Gastrocnemius medialis (tissue), 4 donors: ENCODE measurements around the gene CAMSAP2. TPM values are rescaled to one million over a fixed set of nuclear protein-coding genes. Genes with fewer than 3 reads are reported as not detected.

Source experiments
- ATAC-seq, 2 donors: fragments of 150-250 bp; one replicate each; pipeline ENCODE4 v1.9.1; 2016
- DNase-seq, 2 donors: peaks; one replicate each; pipeline ENCODE4 v3.0.0-alpha.2; 2019
- H3K27ac ChIP-seq, 4 donors: fragments of 200-600 bp; sonication (generic); 1 replicate in 1 of 4; 2 replicates in 3 of 4; pipeline ENCODE4 v1.5.1; 2016 to 2018; ENCODE audit warnings: mild to moderate bottlenecking in 2 of 4, moderate library complexity in 1 of 4
- H3K27me3 ChIP-seq, 3 donors: fragments of 200-600 bp; sonication (generic) in 2 of 3; 1 replicate in 1 of 3; 2 replicates in 2 of 3; pipeline versions ENCODE4 v1.5.1 to v1.6.0; 2016 to 2019; ENCODE audit warnings: mild to moderate bottlenecking in 1 of 3, moderate library complexity in 1 of 3
- H3K36me3 ChIP-seq, 2 donors: fragments of 200-600 bp; sonication (generic) in 1 of 2; one replicate each; pipeline ENCODE4 v1.5.1; 2017 to 2018
- H3K4me1 ChIP-seq, 2 donors: fragments of 200-600 bp; sonication (generic) in 1 of 2; one replicate each; pipeline ENCODE4 v1.5.1; 2016 to 2017; ENCODE audit warnings: mild to moderate bottlenecking in 2 of 2
- H3K4me3 ChIP-seq, 4 donors: fragments of 200-600 bp; sonication (generic) in 3 of 4; 1 replicate in 1 of 4; 2 replicates in 3 of 4; pipeline ENCODE4 v1.5.1; 2016 to 2019; ENCODE audit warnings: mild to moderate bottlenecking in 2 of 4
- H3K9me3 ChIP-seq, 3 donors: fragments of 200-600 bp; sonication (generic) in 2 of 3; 1 replicate in 1 of 3; 2 replicates in 2 of 3; pipeline ENCODE4 v1.5.1; 2016 to 2019
- CTCF ChIP-seq, 5 experiments: fragments of 450-650 bp in 3 of 5; fragments of 200-600 bp in 2 of 5; sonication (generic) in 2 of 5; IDR thresholded peaks in 4 of 5; conservative IDR thresholded peaks in 1 of 5; 1 replicate in 4 of 5; 2 replicates in 1 of 5; pipeline ENCODE4 v1.5.1; 2016 to 2019; ENCODE audit warnings: antibody characterized with exemption in 5 of 5, mild to moderate bottlenecking in 3 of 5, moderate library complexity in 3 of 5
- POLR2A ChIP-seq, 2 donors: fragments of 450-650 bp; IDR thresholded peaks; one replicate each; pipeline ENCODE4 v1.6.1; 2017; ENCODE audit warnings: antibody characterized with exemption in 2 of 2, mild to moderate bottlenecking in 2 of 2, moderate library complexity in 2 of 2
- in situ Hi-C, 4 donors: fragments of 200-750 bp; cut with MboI; loops; one replicate each; pipeline versions ENCODE4 v1.15.0 to v1.8.0; 2017; ENCODE audit warnings: low sequenced_read_pairs in 4 of 4
- intact Hi-C: fragments of 100-400 bp; cut with DNase I; formaldehyde crosslinking; loops from one replicate; pipeline ENCODE4 v1.15.1; 2023; ENCODE audit warnings: low total_unique reads
- total RNA-seq, 4 donors: library from RNA; depleted of rRNA; stranded (reverse); fragments of >200 nt; gene quantifications; one replicate each; pipeline versions ENCODE4 v1.1.0 to v1.2.3, GENCODE V29; 2016

The CAMSAP2 gene
- total RNA-seq, 4 donors from 2014 or later, result 39.3 to 63.9 (median 54.2) TPM

- intact Hi-C loops (no loop called here), in situ Hi-C loops (no loop called here)
- H3K27ac ChIP-seq, result no peak overlapping the region
- H3K4me3 ChIP-seq, result no peak overlapping the region
- ATAC-seq, result no peak
- H3K27me3 ChIP-seq, result no peaks in the 10 kb centered on the region
- no peaks in the 10 kb centered on the region for H3K36me3 ChIP-seq
- DNase-seq, result no peak
- H3K9me3 ChIP-seq, result no peaks in the 10 kb centered on the region
- no peaks in the 10 kb centered on the region for H3K4me1 ChIP-seq
- TF ChIP-seq POLR2A (IDR thresholded peaks at IDR 0.05) (no peak), CTCF (IDR thresholded peaks at IDR 0.05 in 4 of 5, conservative IDR thresholded peaks at IDR 0.05 in 1 of 5) (no peak)
These were observed 169.6 kb downstream of the CAMSAP2 start for GRCh38 chr1:200908191-200908868.

- Histone ChIP-seq H3K4me3 (no peak overlapping the region), H3K9me3 (no peaks in the 10 kb centered on the region), H3K27me3 (no peaks in the 10 kb centered on the region), H3K4me1 (no peaks in the 10 kb centered on the region), H3K36me3 (no peaks in the 10 kb centered on the region), H3K27ac (no peak overlapping the region)
- DNase-seq (no peak), ATAC-seq (no peak)
- in situ Hi-C loops, result no loop called here
- intact Hi-C loops, result no loop called here
- no peak for TF ChIP-seq POLR2A (IDR thresholded peaks at IDR 0.05)
- TF ChIP-seq CTCF (IDR thresholded peaks at IDR 0.05 in 4 of 5, conservative IDR thresholded peaks at IDR 0.05 in 1 of 5), result no peak
These were observed 170.4 kb downstream of the CAMSAP2 start for GRCh38 chr1:200909071-200909470.

GRCh38 chr1:200909757-200910239 is 171.1 kb downstream of the CAMSAP2 start:
- in situ Hi-C loops (no loop called here), intact Hi-C loops (no loop called here)
- Histone ChIP-seq H3K36me3 (no peaks in the 10 kb centered on the region), H3K4me3 (no peak overlapping the region), H3K27ac (no peak overlapping the region), H3K9me3 (no peaks in the 10 kb centered on the region), H3K4me1 (no peaks in the 10 kb centered on the region), H3K27me3 (no peaks in the 10 kb centered on the region)
- ATAC-seq (no peak), DNase-seq (no peak)
- TF ChIP-seq POLR2A (IDR thresholded peaks at IDR 0.05) (no peak), CTCF (IDR thresholded peaks at IDR 0.05 in 4 of 5, conservative IDR thresholded peaks at IDR 0.05 in 1 of 5) (no peak)

Other genes with a start within 250 kb of the CAMSAP2 start
- under 1 TPM; 0.03 to 0.19 (median 0.07) TPM for gene KIF14, start 118.1 kb upstream of the CAMSAP2 start, total RNA-seq
- 10 to 100 TPM; 36.7 to 52.7 (median 39.5) TPM for gene DDX59, start 69.0 kb upstream of the CAMSAP2 start, total RNA-seq
- gene GPR25, start 134.1 kb downstream of the CAMSAP2 start, total RNA-seq, result under 1 TPM in 1 of 4 donors, not detected in 3; 0.24 TPM
- under 1 TPM in 1 of 4 donors, not detected in 3; 0.58 TPM for gene INAVA, start 156.0 kb downstream of the CAMSAP2 start, total RNA-seq